ENCODE measurements around the gene ATAD3A. TPM values are rescaled to one million over a fixed set of nuclear protein-coding genes. Genes with fewer than 3 reads are reported as not detected.

The ATAD3A gene
- total and polyA plus RNA-seq, 10 donors, result 11.3 to 29.0 (median 17.1) TPM

- peaks cover 0 to 98% (median 43%) of the 10 kb centered on the region in 6 donors for H3K36me3 ChIP-seq
- H3K27ac ChIP-seq, result peak overlapping the region in 1 of 8 donors; percentile 24
- no peak for DNase-seq
- no peaks in the 10 kb centered on the region for H3K9me3 ChIP-seq
- peaks cover 24 to 97% (median 72%) of the 10 kb centered on the region in 6 donors for H3K4me1 ChIP-seq
- 85 to 91% (median 86%) methylated on average over 27 to 31 of the region's 31 CpGs for WGBS, 5 donors
- no peak overlapping the region for H3K4me3 ChIP-seq
- H3K27me3 ChIP-seq (replicated peaks in 1 of 7), result no peaks in the 10 kb centered on the region
- intact Hi-C loops (cut with DNase I; ENCODE audit: low total_unique reads), result no loop called here
- TF ChIP-seq POLR2A (IDR thresholded peaks at IDR 0.05) (no peak), CTCF (IDR thresholded peaks at IDR 0.05 in 8 of 11, conservative IDR thresholded peaks at IDR 0.05 in 3 of 11) (no peak), POLR2AphosphoS5 (IDR thresholded peaks at IDR 0.05) (peak in 1 of 3 donors; percentile 3)
Observed at GRCh38 chr1:1567152-1567875, 55.4 kb downstream of the ATAD3A start.

- TF ChIP-seq POLR2A (IDR thresholded peaks at IDR 0.05) (no peak), POLR2AphosphoS5 (IDR thresholded peaks at IDR 0.05) (no peak), CTCF (IDR thresholded peaks at IDR 0.05 in 8 of 11, conservative IDR thresholded peaks at IDR 0.05 in 3 of 11) (no peak)
- no peak overlapping the region for H3K27ac ChIP-seq
- intact Hi-C loops (cut with DNase I; ENCODE audit: low total_unique reads), result no loop called here
- peaks cover 29 to 97% (median 78%) of the 10 kb centered on the region in 6 donors for H3K4me1 ChIP-seq
- no peak overlapping the region for H3K4me3 ChIP-seq
- H3K36me3 ChIP-seq, result peaks cover 0 to 98% (median 37%) of the 10 kb centered on the region in 6 donors
- no peaks in the 10 kb centered on the region for H3K9me3 ChIP-seq
- H3K27me3 ChIP-seq (replicated peaks in 1 of 7), result no peaks in the 10 kb centered on the region
- no peak for DNase-seq
- WGBS, 5 donors, result 73 to 86% (median 78%) methylated on average over 10 of the region's 10 CpGs
Observed at GRCh38 chr1:1567891-1568291, 55.9 kb downstream of the ATAD3A start.

GRCh38 chr1:1569341-1569740 is 57.4 kb downstream of the ATAD3A start:
- no peaks in the 10 kb centered on the region for H3K9me3 ChIP-seq
- WGBS, 5 donors, result 81 to 88% (median 83%) methylated on average over 7 of the region's 7 CpGs
- H3K4me1 ChIP-seq, result peaks cover 37 to 97% (median 83%) of the 10 kb centered on the region in 6 donors
- DNase-seq, result no peak
- H3K36me3 ChIP-seq, result peaks cover 0 to 86% (median 23%) of the 10 kb centered on the region in 6 donors
- TF ChIP-seq POLR2A (IDR thresholded peaks at IDR 0.05), result no peak
- H3K4me3 ChIP-seq, result no peak overlapping the region
- no peaks in the 10 kb centered on the region for H3K27me3 ChIP-seq (replicated peaks in 1 of 7)
- H3K27ac ChIP-seq, result no peak overlapping the region
- intact Hi-C loops (cut with DNase I; ENCODE audit: low total_unique reads), result no loop called here

- H3K4me1 ChIP-seq, result peaks cover 35 to 66% (median 58%) of the 10 kb centered on the region in 6 donors
- 0 to 1% (median 0%) methylated on average over 21 to 96 of the region's 96 CpGs for WGBS, 5 donors
Observed at GRCh38 chr1:1573843-1574720, 62.1 kb downstream of the ATAD3A start.

More at GRCh38 chr1:1573843-1574720, 62.1 kb downstream of the ATAD3A start:
- Histone ChIP-seq H3K4me3 (peak overlapping the region; percentile 89 to 100 (median 94)), H3K36me3 (peaks cover 0 to 41% (median 6%) of the 10 kb centered on the region in 6 donors), H3K27me3 (replicated peaks in 1 of 7) (peaks cover 0 to 5% (median 0%) of the 10 kb centered on the region in 7 donors), H3K9me3 (no peaks in the 10 kb centered on the region), H3K27ac (peak overlapping the region; percentile 96 to 100 (median 99))
- TF ChIP-seq POLR2A (IDR thresholded peaks at IDR 0.05) (no peak), CTCF (IDR thresholded peaks at IDR 0.05 in 8 of 11, conservative IDR thresholded peaks at IDR 0.05 in 3 of 11) (no peak), POLR2AphosphoS5 (IDR thresholded peaks at IDR 0.05) (no peak)
- DNase-seq, result peak; percentile 92
- intact Hi-C loops (cut with DNase I; ENCODE audit: low total_unique reads), result no loop called here

Measured in spleen (tissue), 11 donors.